ENCODE measurements around the gene SDHAF1.

SDHAF1 gene

DNA sequence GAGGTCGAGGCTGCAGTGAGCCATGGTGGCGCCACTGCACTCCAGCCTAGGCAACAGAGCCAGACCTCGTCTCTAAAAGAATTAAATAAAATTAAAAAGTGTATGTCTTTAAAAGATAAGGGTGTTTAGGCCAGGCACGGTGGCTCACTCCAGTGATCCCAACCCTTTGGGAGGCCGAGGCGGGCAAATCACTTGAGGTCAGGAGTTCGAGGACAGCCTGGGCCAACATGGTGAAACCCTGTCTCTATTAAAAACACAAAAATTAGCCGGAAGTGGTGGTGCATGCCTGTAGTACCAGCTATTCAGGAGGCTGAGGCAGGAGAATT is 7.5 kb upstream of the SDHAF1 start:
- DNase-seq: no peak

DNA sequence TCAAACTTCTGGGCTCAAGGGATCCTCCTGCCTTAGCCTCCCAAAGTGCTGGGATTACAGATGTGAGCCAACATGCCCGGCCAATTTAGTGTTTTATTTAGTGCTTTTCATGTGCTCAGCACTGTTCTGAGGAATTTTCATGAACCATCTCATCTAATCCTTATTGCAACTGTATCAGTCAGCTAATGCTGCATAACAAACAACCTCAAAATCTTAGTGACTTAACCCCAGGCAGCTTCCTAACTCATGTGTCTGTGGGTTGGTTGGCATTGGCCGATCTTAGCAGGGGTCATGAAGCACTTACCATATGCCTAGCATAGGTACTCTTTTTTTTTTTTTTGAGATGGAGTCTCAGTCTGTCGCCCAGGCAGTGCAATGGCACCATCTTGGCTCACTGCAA is 6.2 kb upstream of the SDHAF1 start:
- DNase-seq: no peak

DNA sequence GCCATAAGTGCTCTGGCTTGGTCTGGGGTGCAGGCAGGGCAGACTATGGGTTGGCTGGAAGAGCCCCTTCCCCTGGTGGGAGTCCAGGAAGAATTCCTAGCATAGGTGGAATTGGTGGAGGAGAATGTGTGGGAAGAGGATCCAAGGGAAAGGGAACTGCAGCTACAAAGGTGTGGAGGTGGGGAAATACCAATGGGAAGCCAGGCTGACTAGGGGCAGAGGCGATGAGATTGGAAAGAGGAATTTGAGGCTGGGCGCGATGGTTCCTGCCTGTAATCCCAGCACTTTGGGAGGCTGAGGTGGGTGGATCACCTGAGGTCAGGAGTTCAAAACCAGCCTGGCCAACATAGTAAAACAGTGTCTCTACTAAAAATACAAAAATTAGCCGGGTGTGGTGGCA is 4.8 kb upstream of the SDHAF1 start:
- no peak for DNase-seq

DNA sequence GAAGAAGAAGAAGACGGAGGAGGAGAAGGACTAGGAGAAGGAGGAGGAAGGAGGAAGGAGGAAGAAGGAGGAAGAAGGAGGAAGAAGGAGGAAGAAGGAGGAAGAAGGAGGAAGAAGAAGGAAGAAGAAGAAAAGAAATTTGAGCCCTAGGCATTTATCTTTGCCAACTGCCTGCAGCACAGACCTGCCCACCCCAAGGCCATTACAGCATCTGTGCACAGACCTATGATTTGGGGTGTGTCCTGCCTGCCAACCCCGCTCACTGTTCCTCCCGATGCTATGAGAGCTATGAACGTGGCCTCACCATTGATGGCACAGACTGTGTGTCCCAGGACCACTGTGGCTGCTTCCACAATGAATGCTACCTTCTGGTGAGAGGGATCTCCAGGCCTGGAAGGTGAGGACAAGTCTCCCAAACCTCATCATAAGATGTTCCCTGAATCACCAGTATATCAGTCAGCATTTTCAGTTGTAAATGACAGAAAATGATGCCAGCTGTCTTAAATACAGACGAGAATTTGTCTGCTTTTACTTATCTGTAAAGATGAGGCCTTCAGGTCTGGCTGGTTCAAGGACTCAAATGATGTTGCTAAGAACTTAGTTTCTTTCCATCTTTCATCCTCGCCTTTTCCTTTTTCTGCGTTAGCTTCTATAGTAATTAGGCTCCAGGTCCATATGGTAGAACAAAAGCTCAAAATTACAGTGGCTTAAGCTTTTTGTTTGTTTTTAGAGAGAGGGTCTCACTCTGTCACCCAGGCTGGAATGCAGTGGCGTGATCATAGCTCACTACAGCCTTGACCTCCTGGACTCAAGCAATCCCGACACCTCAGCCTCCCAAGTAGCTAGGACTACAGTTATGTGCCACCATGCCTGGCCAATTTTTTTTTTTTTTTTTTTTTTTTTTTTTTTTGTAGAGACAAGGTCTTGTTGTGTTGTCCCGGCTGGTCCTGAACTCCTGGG is 3.9 kb upstream of the SDHAF1 start:
- DNase-seq: no peak

DNA sequence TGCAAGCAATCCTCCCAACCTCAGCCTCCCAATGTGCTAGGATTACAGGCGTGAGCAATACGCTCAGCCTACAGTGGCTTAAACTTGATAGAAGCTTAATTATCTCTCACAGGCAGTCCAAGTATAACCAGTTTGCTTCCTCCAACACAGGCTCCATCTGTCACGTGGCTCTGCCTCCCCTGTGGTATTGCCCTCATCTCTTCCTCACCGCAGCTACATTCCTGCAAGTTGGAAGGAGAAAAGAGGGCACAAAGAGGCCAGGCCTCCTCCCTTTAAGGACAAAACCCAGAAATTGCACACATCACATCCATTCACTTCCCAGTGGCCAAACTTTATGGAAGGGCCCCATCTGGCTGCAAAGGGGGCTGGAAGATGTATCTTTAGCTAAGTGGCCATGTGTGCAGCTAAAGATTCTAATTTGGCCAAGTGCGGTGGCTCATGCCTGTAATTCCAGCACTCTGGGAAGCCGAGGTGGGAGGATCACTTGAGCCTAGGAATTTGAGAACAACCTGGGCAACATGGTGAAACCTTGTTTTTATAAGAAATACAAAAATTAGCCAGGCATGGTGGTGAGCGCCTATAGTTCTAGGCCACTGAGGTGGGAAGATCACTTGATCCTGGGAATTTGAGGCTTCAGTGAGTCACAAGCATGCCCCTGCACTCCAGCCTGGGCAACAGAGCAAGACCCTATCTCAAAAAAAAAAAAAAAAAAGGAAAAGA is 3.1 kb upstream of the SDHAF1 start:
- DNase-seq: no peak

DNA sequence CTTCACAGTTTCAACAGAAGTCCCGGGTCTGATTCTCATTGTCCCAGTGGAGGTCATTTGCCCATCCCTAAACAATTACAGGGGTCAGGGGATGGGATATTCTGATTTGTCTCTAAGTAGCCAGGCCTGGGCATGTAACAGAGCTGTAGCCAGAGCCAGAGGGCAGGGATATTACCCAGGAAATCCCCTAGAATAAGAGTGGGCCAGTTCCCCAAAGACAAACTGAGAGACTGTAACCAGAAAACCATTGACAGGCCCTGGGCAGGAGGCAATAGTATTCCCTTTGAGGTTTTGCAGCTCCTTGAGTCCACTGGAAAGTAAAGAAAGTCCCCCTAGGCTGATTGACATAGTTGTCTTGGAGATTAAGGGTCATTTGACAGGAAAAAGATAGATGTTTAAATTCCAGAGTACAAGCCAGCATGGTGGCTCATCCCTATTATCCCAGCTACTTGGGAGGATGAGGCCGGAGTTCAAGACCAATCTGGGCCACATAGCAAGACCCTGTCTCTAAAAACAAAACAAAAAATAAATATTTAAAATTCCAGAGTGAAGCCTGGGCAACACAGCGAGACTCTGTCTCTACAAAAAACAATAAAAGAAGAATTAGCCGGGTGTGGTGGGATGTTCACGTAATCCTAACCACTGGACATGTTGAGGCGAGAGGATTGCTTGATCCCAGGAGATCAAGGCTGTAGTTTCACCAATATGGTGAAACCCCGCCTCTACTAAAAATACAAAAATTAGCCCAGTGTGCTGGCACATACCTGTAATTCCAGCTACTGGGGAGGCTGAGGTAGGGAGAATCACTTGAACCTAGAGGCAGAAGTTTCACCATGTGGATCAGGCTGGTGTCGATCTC is 1.9 kb upstream of the SDHAF1 start:
- DNase-seq: no peak

DNA sequence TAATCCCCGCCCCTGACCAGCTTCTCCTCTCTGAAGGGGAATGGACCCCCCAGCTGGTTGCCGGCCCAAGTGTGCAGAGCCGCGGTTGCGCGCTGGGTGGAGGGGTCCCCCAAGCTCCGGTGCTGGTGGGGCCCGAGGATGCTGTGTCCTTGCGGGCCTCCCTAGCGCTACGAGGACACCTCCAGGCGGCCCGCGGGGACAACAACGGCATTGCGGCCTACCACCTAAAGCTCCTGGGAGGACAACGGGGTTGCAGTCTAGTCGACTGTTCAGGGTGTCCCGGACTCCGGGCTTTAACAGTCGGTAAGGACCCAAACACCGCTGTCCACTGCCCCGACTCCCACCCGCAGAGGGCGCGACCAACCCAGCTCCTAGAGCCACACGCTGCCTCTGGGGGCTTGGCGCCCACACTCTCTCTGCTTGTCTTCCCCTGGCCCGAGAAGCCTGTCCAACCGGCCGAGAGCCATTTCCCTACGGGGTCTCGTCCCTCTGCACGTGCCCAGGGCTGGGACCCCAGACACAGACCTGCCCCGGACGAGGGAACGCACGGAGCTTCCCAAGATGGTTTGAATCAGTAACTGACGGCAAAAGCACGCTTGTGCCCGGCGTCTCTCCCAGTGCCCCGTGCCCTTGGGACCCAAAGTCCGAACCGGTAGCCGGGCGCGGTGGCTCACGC is 927 bp upstream of the SDHAF1 start:
- DNase-seq: no peak

DNA sequence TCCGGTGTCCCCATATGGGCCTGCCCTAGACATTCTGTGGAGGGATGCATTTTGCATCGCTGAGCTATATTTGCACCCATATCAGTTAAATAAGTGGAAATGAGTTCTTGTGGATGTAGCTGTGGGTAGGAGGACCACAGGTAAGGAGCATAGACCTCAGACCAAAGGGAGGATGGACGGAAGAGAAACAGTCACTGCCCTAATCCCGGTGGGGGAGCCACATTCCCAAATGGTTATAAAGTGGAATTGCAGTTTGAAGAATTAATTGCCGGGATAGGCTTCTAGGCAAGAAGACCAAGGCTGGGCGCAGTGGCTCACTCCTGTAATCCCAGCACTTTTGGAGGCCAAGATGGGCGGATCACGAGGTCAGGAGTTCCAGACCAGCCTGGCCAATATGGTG is 1.8 kb downstream of the SDHAF1 start:
- no peak for DNase-seq

DNA sequence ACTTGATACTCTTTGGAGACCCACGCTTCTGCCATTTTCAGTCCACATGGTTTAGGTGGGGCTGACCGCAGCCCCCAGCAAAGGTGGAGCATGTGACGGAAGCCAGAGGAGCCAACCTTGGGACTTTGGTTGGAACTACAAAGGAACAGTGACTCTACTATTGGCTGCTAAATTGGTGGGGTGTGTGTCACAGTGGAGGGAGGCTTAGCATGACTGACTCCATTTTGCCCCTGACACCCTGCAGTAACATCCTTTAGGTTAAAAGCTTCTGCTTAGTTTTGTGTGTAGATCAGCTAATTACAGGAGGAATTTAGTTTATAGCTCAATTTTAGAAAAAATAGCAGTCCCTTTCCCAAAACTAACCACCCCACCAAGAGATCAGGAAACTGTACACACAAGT is 6.6 kb downstream of the SDHAF1 start:
- DNase-seq: no peak

DNA sequence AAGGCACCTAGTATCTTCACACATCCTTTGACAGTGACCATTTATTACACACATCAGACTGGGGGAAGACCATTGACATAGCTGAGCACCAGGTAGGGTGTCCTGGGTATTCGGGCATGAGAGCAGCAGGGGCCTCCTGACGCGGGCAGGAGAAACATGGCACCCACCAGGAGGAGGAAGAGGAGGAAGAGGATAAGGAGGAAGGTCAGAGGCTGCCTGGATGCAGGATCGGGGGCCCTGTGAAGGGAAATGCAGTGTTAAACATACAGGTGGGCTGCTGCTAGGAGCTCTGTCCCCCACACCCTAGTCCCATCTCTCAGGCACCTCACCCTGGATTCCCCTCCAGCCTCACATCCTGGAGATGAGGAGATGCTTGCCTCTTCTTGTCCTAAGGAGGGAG is 8.3 kb downstream of the SDHAF1 start:
- DNase-seq: no peak

DNA sequence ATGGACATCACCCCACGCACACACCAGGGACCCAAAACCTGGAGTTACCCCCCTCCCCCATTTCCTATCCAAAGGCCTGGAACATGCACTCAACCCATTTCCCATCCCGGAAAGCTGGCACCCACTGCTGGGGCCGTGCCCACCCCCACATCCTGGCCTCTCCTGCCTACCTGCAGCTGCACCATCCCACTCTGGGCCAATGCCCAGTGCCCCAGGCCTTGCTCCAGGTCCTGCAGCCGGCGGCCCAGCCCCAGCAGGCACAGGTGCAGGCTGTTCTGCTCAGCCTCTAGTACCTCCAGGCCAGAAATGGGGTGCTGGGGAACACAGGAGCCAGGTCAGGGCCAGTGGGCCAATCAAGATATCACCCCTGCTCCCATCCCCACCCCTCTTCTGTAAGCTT is 12.0 kb downstream of the SDHAF1 start:
- no peak for DNase-seq

DNA sequence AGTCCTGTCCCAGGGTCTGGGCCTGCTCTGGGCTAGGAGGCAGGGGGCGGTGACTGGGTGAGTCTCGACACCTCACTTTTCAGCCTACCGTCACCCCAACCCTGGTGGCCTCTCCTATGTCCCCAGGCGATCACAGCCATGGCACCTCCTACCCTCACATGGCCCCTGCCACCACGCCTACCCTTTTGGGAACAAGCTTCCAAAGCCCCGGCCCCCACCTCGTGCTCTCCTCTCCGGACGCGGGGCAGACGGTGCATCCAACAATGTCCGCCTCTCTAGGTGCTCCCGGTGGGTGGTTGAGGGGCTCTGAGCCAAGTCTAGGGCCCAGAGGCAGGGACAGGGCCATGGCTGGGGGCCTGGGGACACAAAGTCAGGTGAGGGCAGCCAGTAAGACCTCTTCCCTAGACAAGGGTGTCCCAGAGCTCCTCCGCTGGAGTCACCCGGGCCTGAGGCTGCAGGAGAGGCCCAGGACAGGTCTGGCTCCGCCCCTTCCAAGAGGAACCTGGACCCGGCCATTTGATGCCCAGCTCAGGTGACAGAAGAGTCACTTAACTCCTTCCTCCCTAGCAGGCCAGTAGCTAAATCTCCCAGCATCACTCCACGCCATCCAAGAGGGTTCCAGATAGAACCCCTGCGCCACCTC is 13.5 kb downstream of the SDHAF1 start, which contains the start of gene SYNE4:
TSS of gene SYNE4 (minus strand) at position 478 of the 643 bp plus-strand sequence. CDS start at position 346, 132 bp downstream.
- DNase-seq: no peak

DNA sequence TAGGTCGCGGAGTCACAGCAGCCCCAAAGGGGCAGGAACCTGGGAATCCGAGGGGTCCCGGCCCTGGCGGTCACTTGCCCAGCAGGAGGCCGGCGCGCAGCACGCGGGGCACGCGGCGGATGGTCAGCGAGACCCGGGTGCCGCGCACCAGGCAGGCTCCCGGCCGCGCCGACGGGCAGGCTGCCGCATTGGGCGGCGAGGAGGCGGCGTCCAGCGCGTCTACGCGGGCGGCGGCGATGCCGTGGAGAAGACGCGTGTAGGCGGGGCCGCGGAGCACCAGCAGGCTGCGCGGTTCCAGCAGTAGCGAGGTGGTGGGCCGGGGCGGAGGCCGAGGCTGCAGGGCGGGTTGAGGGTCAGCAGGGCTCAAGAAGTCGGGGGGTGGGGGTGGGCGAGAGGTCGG is 14.2 kb downstream of the SDHAF1 start:
- no peak for DNase-seq

DNA sequence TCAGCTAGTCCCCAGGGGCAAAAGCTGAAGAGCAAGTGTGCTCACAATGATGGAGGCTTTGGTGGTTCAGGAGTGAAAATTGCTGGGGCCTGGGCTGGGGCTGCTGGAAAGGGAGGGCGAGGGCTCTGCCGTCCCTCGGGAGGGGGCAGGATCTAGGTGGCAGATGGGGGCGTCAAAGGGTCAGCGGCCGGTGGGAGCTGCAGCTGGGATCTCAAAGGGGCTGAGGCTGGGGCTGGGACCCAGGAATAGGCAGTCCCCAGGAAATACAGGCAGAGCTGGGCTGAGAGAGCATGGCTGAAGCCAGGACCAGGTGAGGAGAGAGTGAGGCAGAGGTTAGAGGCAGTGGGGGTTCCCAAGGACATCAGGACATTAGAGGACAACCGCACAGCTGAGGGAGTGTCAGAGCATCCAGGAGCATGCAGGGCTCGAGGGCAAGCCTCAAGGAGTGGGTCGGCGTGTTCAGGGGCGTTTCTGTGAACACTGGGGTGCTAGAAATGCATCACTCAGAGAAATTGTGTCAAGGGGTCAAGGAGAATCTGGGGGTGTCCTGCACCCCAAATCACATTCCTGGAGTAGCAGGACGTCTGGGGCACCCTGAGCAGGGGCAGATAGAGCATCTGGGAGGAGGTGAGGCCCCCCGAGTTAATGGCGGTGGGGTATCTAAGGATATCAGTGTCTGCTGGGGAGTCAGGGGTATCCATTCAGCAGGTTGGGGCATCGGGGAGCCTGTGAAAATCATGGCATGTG is 14.8 kb downstream of the SDHAF1 start:
- DNase-seq: no peak

DNA sequence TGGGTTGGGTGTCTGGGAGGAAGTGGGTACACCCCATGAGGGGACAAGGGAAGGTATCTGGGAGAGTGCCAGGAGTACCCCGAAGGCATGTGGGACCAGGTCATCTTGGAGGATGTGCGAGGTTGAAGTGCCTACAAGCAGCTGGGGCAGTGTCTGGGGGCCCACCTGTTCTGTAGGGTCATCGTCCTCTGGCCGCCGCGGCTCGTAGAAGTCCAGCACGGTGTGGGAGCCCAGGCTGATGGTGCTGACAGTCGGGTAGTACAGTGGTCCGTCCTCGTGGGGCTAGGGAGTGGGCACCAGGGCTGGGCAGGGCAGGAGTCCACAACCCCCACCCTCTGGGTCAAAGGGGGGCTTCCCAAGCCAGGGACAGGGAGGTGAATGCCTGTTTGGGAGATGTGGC is 15.4 kb downstream of the SDHAF1 start:
- no peak for DNase-seq

DNA sequence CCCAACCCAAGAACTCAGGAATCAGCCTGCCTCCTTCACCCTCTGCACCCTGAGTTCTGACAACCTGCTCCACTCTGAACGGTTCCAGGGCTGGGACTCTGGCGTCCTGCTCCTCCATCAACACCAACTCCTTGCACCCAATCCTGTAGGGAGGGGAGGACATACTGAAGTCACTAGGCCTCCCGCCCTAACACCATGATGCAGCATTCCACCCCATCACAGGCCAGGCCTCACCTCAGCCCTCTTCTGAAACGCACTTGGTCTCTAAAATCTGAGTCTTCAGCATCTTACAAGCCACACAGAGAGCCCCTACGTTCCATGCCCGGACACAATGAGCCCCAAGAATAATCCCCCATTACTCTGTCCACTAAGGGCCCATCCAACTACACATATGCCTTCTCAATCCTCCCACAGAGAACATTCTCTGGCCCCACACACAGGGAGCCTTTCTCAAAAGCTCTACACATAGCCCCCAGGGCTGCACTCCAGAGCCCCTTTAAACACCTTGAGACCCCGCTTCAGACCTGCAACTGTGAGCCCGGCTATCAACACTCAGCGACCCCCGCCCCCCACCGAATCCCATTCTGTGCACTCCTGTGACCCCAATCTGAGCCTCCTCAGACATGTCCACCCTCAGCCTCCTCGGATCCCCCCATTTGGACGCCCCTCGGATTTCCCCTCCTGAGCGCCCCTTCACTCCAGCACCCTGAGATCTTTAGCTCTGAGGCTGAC is 18.5 kb downstream of the SDHAF1 start:
- no peak for DNase-seq

DNA sequence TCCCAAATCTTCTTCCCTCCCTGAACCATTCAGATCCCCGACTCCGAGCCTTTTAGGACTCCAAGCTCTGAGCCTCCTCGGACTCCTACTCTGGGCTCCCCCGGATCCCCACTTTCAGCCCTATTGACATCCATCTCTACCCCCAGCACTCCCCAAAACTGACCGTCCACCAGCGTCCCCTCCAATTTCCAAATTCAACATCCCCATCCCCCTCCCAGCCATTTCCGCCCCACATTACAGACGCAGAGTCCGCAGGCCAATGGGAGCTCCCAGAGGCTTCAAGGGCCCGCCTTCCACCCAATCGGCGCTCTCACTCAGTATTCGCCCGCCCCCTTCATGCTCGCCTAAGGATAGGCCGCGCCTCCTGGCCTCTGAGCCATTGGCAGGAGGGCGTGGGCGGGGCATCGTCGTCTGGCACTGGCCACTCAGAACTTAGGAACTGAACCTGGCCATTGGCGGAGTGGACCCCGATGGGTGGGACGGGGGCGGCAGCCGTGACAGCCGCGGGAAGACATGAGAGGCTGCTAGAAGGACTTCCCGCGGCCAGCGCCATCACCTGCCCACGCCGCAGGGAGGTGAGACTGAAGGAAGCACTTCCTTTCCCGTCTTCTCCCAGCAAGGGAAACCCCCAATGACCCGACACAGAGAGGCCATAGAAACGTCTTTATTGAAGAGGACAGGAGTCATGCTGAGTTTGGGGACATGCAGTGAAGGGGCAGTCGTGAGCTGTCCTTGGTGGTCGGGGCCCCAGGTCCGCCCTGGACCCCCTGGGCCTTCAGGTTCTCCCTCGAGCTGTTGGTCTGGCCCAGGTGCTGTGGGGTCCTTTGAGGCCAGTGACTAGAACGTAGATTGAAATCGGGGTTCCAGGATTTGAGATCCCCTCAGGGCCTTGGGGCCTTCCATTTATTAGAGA is 19.3 kb downstream of the SDHAF1 start, which contains the start of gene ALKBH6:
TSS of gene ALKBH6 (minus strand) at position 202 of the 913 bp plus-strand sequence. CDS start 816 bp downstream, outside the sequence.
- DNase-seq: peak; percentile 99

DNA sequence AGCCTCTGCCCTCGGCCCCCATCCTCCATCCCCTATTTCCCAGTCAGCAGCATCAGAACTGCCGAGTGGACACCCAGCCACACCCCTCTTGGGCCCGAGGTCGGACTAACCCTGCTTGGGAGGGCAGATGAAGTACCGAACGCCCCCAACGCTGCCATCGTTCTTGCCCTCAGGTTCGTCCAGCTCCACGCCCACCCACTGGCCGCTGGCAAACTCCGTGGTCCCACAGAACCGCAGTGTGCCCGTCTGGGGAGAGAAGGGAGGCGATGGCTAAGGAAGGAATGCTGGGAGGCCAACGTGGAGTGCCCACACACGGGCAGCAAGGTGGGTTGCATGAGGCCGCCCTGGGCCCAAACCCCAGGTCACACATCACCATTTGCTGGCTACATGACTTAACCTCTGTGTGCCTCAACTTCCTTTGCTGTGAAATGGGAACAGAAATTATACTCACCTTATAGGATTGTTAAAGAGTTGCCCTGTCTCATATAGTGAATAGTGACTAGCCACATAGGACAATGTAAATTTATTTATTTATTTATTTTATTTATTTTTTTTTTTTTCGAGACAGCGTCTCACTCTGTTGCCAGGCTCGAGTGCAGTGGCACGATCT is 24.2 kb downstream of the SDHAF1 start:
- DNase-seq: no peak

DNA sequence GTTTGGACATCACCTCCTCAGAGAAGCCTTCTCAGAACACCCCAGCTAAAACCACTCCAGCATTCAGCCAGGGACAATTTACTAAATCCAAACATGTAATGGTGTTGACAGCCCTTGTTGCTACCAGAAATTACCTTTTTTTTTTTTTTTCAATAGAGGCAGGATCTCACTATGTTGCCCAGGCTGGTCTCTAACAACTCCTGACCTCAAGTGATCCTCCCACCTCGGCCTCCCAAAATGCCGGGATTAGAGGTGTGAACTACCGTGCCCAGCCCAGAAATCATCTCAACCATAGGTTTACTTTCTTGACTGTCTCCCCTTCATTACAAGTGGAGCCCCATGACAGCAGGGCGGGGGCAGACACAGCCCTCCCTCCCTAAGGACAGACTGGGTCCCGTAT is 28.4 kb downstream of the SDHAF1 start:
- no peak for DNase-seq
